WTC11 (cell line): ENCODE measurements around the gene CARD14. TPM values are rescaled to one million over a fixed set of nuclear protein-coding genes. Genes with fewer than 3 reads are reported as not detected.

ENCODE experiments used
- ATAC-seq: fragments of 200-7000 bp; cut with Tn5 transposase; 2 replicates; pipeline ENCODE4 v1.10.0; 2021; ENCODE audit warnings: mild to moderate bottlenecking, moderate library complexity
- CTCF ChIA-PET: fragments of 300-600 bp; sonication (Branson Sonifier 250); formaldehyde crosslinking; loops from one replicate; lab custom pipeline; 2021; ENCODE audit warnings: antibody characterized with exemption; lab: Charles Lee
- POLR2A ChIA-PET: fragments of 350-600 bp; sonication (Branson Sonifier 250); formaldehyde crosslinking; loops from one replicate; lab custom pipeline; 2021; ENCODE audit warnings: antibody characterized with exemption; lab: Charles Lee
- DNase-seq: peaks from one replicate; pipeline ENCODE4 v3.0.0; 2021; ENCODE audit warnings: low spot score
- H3K27ac Mint-ChIP-seq: 2 replicates; pipeline ENCODE4 v1.8.0; 2021; ENCODE audit warnings: mixed read lengths
- H3K27me3 Mint-ChIP-seq: 2 replicates; pipeline ENCODE4 v1.8.0; 2021; ENCODE audit warnings: low read depth, mild to moderate bottlenecking, moderate library complexity, mixed read lengths
- H3K36me3 Mint-ChIP-seq: 2 replicates; pipeline ENCODE4 v1.8.0; 2021; ENCODE audit warnings: mixed read lengths
- H3K4me1 Mint-ChIP-seq: 2 replicates; pipeline ENCODE4 v1.8.0; 2022; ENCODE audit warnings: mixed read lengths
- H3K4me3 Mint-ChIP-seq: 2 replicates; pipeline ENCODE4 v1.8.0; 2021; ENCODE audit warnings: mild to moderate bottlenecking, moderate library complexity, mixed read lengths
- H3K9me3 Mint-ChIP-seq: 2 replicates; pipeline ENCODE4 v1.8.0; 2021; ENCODE audit warnings: mixed read lengths
- ATF1 ChIP-seq: sonication (generic); formaldehyde crosslinking; IDR thresholded peaks from 2 replicates; pipeline ENCODE4 v1.8.1; 2023; ENCODE audit warnings: mild to moderate bottlenecking, moderate library complexity, missing genetic modification reagents
- GTF2I ChIP-seq: fragments of 250-450 bp; sonication (Bioruptor Pico); conservative IDR thresholded peaks from 2 replicates; pipeline ENCODE4 v1.4.0; 2021; ENCODE audit warnings: mild to moderate bottlenecking
- JAZF1 ChIP-seq: fragments of 250-450 bp; sonication (Bioruptor Pico); IDR thresholded peaks from 2 replicates; pipeline ENCODE4 v1.9.0; 2021; ENCODE audit warnings: moderate library complexity, mild to moderate bottlenecking, inconsistent platforms
- NFE2L1 ChIP-seq: sonication (generic); formaldehyde crosslinking; IDR thresholded peaks from 2 replicates; pipeline ENCODE4 v1.8.1; 2023; ENCODE audit warnings: missing genetic modification reagents
- NFYB ChIP-seq: sonication (generic); formaldehyde crosslinking; conservative IDR thresholded peaks from 2 replicates; pipeline ENCODE4 v1.8.0; 2022; ENCODE audit warnings: low read depth, missing genetic modification reagents
- NR1H2 ChIP-seq: sonication (generic); formaldehyde crosslinking; IDR thresholded peaks from 2 replicates; pipeline ENCODE4 v1.9.0; 2021; ENCODE audit warnings: mild to moderate bottlenecking, moderate library complexity, missing genetic modification reagents
- RELA ChIP-seq: sonication (generic); formaldehyde crosslinking; IDR thresholded peaks from 2 replicates; pipeline ENCODE4 v1.8.1; 2022; ENCODE audit warnings: missing genetic modification reagents, mild to moderate bottlenecking, borderline replicate concordance
- SP1 ChIP-seq: sonication (generic); formaldehyde crosslinking; conservative IDR thresholded peaks from 2 replicates; pipeline ENCODE4 v1.8.1; 2022; ENCODE audit warnings: missing genetic modification reagents
- TCF7 ChIP-seq: sonication (generic); formaldehyde crosslinking; IDR thresholded peaks from 2 replicates; pipeline ENCODE4 v1.8.0; 2022; ENCODE audit warnings: mild to moderate bottlenecking, low read depth, missing genetic modification reagents, moderate library complexity
- TEAD1 ChIP-seq: sonication (generic); formaldehyde crosslinking; IDR thresholded peaks from 2 replicates; pipeline ENCODE4 v1.8.0; 2022; ENCODE audit warnings: mild to moderate bottlenecking, missing genetic modification reagents
- ZNF263 ChIP-seq: sonication (generic); formaldehyde crosslinking; IDR thresholded peaks from 2 replicates; pipeline ENCODE4 v1.8.1; 2022; ENCODE audit warnings: low read depth, mild to moderate bottlenecking, moderate library complexity, missing genetic modification reagents
- ZNF396 ChIP-seq: fragments of 250-450 bp; sonication (Bioruptor Pico); IDR thresholded peaks from 2 replicates; pipeline ENCODE4 v1.8.0; 2021; ENCODE audit warnings: mild to moderate bottlenecking, moderate library complexity, borderline replicate concordance
- total RNA-seq: library from RNA; stranded (reverse); gene quantifications from 3 replicates; pipeline ENCODE4 v1.2.3, GENCODE V29; 2021
- TF ChIP-seq, protein P1 (sequence below): fragments of 250-450 bp; sonication (Bioruptor Pico); IDR thresholded peaks from 2 replicates; pipeline ENCODE4 v2.1.2; 2022; ENCODE audit warnings: mild to moderate bottlenecking, moderate library complexity
- TF ChIP-seq, protein P2 (sequence below): sonication (generic); formaldehyde crosslinking; IDR thresholded peaks from 2 replicates; pipeline ENCODE4 v1.8.0; 2023; ENCODE audit warnings: missing genetic modification reagents
- TF ChIP-seq, protein P3 (sequence below): sonication (generic); formaldehyde crosslinking; IDR thresholded peaks from 2 replicates; pipeline ENCODE4 v1.8.0; 2022; ENCODE audit warnings: mild to moderate bottlenecking, missing genetic modification reagents
- TF ChIP-seq, protein P4 (sequence below): sonication (generic); formaldehyde crosslinking; IDR thresholded peaks from 2 replicates; pipeline ENCODE4 v1.8.0; 2022; ENCODE audit warnings: mild to moderate bottlenecking, missing genetic modification reagents
- TF ChIP-seq, protein P5 (sequence below): sonication (generic); formaldehyde crosslinking; IDR thresholded peaks from 2 replicates; pipeline ENCODE4 v1.8.1; 2023; ENCODE audit warnings: mild to moderate bottlenecking, missing genetic modification reagents, moderate library complexity
- TF ChIP-seq, protein P6 (sequence below): sonication (generic); formaldehyde crosslinking; IDR thresholded peaks from 2 replicates; pipeline ENCODE4 v1.8.1; 2022; ENCODE audit warnings: mild to moderate bottlenecking, moderate library complexity, missing genetic modification reagents

CARD14 gene
- total RNA-seq, 1 experiment from 2014 or later = 0.83 TPM

DNA sequence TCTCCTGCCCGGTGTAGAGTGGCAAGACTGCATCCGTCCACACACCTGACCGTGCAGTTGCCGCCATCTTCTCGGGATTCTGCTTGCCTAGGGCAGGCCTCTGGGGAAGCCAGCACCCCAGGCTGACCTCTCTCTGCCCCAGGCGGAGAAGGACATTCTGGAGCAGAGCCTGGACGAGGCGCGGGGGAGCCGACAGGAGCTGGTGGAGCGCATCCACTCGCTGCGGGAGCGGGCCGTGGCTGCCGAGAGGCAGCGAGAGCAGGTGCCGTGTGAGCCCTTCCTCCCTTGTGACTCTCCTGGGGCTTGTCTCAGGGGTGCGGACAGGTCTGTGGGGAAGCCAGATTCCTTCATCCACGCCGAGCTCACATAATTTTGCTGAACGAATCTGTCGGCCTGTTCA is 19.8 kb downstream of the CARD14 start:
- Mint-ChIP-seq H3K27ac (peak overlapping the region; percentile 60; the same call in 1 of the 2 replicates), H3K4me3 (no peak overlapping the region), H3K27me3 (no peaks in the 10 kb centered on the region), H3K4me1 (no peaks in the 10 kb centered on the region), H3K9me3 (no peaks in the 10 kb centered on the region), H3K36me3 (no peaks in the 10 kb centered on the region)
- ChIA-PET CTCF (interaction anchor here (1.4 to 2.8 kb wide), 3 partner anchors 65 to 172 kb away, joined by 6 to 14 read pairs (median 8); partner anchors contain the start of gene GAA), POLR2A (interaction anchor here (0.6 kb wide), 1 partner anchor 757 kb away, joined by 3 read pairs; no protein-coding TSS in a partner anchor)
- no peak for DNase-seq
- no peak for ATAC-seq
- no peak for TF ChIP-seq TCF7
- TF ChIP-seq NR1H2 (CRISPR knock-in tag) = no peak
- TF ChIP-seq TEAD1 (CRISPR knock-in tag) = no peak
- TF ChIP-seq JAZF1 = no peak
- TF ChIP-seq, protein P1, sequence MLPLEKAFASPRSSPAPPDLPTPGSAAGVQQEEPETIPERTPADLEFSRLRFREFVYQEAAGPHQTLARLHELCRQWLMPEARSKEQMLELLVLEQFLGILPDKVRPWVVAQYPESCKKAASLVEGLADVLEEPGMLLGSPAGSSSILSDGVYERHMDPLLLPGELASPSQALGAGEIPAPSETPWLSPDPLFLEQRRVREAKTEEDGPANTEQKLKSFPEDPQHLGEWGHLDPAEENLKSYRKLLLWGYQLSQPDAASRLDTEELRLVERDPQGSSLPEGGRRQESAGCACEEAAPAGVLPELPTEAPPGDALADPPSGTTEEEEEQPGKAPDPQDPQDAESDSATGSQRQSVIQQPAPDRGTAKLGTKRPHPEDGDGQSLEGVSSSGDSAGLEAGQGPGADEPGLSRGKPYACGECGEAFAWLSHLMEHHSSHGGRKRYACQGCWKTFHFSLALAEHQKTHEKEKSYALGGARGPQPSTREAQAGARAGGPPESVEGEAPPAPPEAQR = no peak
- no peak for TF ChIP-seq SP1 (CRISPR knock-in tag)
- TF ChIP-seq NFYB (CRISPR knock-in tag) = no peak

DNA sequence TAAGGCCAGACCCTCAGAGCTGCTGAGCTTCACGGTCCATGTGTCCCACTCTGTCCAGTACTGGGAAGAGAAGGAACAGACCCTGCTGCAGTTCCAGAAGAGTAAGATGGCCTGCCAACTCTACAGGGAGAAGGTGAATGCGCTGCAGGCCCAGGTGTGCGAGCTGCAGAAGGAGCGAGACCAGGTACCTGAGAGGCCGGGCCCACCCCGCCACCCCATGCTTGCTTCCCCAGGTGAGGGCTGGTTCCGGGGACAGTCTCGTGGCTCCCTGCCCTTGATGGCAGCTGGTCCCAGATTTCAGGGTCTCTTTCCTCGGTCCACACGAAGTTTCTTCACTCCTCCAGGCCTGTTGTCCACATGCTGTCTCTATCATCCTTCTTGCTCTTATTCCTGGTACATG is 20.9 kb downstream of the CARD14 start:
- H3K9me3 Mint-ChIP-seq = no peaks in the 10 kb centered on the region
- no peaks in the 10 kb centered on the region for H3K4me1 Mint-ChIP-seq
- H3K27ac Mint-ChIP-seq = peak overlapping the region; percentile 87; the same call in 1 of the 2 replicates
- no peaks in the 10 kb centered on the region for H3K36me3 Mint-ChIP-seq
- DNase-seq (no peak), ATAC-seq (no peak)
- CTCF ChIA-PET = interaction anchor here (0.9 to 2.8 kb wide), 12 partner anchors 24 to 264 kb away, joined by 3 to 17 read pairs (median 5); partner anchors contain the start of gene GAA
- H3K4me3 Mint-ChIP-seq = no peak overlapping the region
- TF ChIP-seq NFE2L1 (no peak), ZNF396 (CRISPR knock-in tag) (no peak), GTF2I (CRISPR knock-in tag) (no peak), ZNF263 (CRISPR knock-in tag) (no peak), ATF1 (CRISPR knock-in tag) (no peak)
- TF ChIP-seq, protein P2, sequence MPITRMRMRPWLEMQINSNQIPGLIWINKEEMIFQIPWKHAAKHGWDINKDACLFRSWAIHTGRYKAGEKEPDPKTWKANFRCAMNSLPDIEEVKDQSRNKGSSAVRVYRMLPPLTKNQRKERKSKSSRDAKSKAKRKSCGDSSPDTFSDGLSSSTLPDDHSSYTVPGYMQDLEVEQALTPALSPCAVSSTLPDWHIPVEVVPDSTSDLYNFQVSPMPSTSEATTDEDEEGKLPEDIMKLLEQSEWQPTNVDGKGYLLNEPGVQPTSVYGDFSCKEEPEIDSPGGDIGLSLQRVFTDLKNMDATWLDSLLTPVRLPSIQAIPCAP (CRISPR knock-in tag) = no peak
- TF ChIP-seq, protein P3, sequence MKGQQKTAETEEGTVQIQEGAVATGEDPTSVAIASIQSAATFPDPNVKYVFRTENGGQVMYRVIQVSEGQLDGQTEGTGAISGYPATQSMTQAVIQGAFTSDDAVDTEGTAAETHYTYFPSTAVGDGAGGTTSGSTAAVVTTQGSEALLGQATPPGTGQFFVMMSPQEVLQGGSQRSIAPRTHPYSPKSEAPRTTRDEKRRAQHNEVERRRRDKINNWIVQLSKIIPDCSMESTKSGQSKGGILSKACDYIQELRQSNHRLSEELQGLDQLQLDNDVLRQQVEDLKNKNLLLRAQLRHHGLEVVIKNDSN (CRISPR knock-in tag) = no peak
- TF ChIP-seq, all 79 proteins: peak for 0
- no peaks in the 10 kb centered on the region for H3K27me3 Mint-ChIP-seq
- POLR2A ChIA-PET = no interaction called here

DNA sequence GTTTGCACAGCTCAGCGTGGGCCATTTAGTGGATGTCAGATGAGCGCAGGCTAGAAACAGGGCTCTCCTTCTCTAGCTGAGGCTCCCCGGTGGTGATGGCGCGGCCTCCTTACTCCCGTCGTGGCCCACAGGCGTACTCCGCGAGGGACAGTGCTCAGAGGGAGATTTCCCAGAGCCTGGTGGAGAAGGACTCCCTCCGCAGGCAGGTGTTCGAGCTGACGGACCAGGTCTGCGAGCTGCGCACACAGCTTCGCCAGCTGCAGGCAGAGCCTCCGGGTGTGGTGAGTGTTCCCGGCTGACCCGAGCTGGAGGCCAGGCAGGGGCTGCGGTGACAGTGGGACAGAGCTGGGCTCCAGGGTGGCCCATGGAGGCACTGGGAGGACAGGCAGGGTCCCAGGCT is 21.4 kb downstream of the CARD14 start:
- ChIA-PET CTCF (interaction anchor here (0.6 to 2.8 kb wide), 18 partner anchors 25 to 264 kb away, joined by 3 to 17 read pairs (median 4); partner anchors contain the start of gene GAA), POLR2A (no interaction called here)
- no peak overlapping the region for H3K4me3 Mint-ChIP-seq
- peak overlapping the region; percentile 87; the same call in 1 of the 2 replicates for H3K27ac Mint-ChIP-seq
- DNase-seq = peak; percentile 68
- TF ChIP-seq RELA (CRISPR knock-in tag) = 0 out of 2 replicates have a peak, but pooled peaks have one; percentile 33
- TF ChIP-seq, protein P4, sequence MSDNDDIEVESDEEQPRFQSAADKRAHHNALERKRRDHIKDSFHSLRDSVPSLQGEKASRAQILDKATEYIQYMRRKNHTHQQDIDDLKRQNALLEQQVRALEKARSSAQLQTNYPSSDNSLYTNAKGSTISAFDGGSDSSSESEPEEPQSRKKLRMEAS (CRISPR knock-in tag) = 0 out of 2 replicates have a peak, but pooled peaks have one; percentile 51
- TF ChIP-seq, protein P5, sequence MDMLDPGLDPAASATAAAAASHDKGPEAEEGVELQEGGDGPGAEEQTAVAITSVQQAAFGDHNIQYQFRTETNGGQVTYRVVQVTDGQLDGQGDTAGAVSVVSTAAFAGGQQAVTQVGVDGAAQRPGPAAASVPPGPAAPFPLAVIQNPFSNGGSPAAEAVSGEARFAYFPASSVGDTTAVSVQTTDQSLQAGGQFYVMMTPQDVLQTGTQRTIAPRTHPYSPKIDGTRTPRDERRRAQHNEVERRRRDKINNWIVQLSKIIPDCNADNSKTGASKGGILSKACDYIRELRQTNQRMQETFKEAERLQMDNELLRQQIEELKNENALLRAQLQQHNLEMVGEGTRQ (CRISPR knock-in tag) = peak; percentile 23; the same call in 1 of the 2 replicates
- TF ChIP-seq, protein P6, sequence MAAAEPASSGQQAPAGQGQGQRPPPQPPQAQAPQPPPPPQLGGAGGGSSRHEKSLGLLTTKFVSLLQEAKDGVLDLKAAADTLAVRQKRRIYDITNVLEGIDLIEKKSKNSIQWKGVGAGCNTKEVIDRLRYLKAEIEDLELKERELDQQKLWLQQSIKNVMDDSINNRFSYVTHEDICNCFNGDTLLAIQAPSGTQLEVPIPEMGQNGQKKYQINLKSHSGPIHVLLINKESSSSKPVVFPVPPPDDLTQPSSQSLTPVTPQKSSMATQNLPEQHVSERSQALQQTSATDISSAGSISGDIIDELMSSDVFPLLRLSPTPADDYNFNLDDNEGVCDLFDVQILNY (CRISPR knock-in tag) = no peak
- TF ChIP-seq, all 79 proteins: peak for 3
- no peaks in the 10 kb centered on the region for H3K4me1 Mint-ChIP-seq
- peak; percentile 80 for ATAC-seq
- no peaks in the 10 kb centered on the region; the same call in 1 of the 2 replicates for H3K27me3 Mint-ChIP-seq
- no peaks in the 10 kb centered on the region for H3K36me3 Mint-ChIP-seq
- H3K9me3 Mint-ChIP-seq = no peaks in the 10 kb centered on the region
